GM18951 (cell line): ENCODE results near the gene DNMT1.
A peak's percentile ranks its signal among the peaks of the same experiment; 100 is the strongest.

Experiments
- POLR2A ChIP-seq: IDR thresholded peaks from 4 replicates; pipeline ENCODE4 v1.6.1; 2011; ENCODE audit warnings: mild to moderate bottlenecking; ENCODE audit not compliant: insufficient read length, insufficient read depth; ENCODE audit errors: extremely low read depth
- in situ Hi-C: fragments of 300-500 bp; cut with MboI; formaldehyde crosslinking; loops from one replicate; pipeline ENCODE4 v1.12.0; 2022; ENCODE audit warnings: low sequenced_read_pairs, mixed read lengths, inconsistent platforms; ENCODE audit not compliant: unreplicated experiment

Gene DNMT1

GRCh38 chr19:10116085-10116865, 78.5 kb downstream of the DNMT1 start:
- in situ Hi-C loops: no loop called here
- peak; percentile 26 for TF ChIP-seq POLR2A

DNA sequence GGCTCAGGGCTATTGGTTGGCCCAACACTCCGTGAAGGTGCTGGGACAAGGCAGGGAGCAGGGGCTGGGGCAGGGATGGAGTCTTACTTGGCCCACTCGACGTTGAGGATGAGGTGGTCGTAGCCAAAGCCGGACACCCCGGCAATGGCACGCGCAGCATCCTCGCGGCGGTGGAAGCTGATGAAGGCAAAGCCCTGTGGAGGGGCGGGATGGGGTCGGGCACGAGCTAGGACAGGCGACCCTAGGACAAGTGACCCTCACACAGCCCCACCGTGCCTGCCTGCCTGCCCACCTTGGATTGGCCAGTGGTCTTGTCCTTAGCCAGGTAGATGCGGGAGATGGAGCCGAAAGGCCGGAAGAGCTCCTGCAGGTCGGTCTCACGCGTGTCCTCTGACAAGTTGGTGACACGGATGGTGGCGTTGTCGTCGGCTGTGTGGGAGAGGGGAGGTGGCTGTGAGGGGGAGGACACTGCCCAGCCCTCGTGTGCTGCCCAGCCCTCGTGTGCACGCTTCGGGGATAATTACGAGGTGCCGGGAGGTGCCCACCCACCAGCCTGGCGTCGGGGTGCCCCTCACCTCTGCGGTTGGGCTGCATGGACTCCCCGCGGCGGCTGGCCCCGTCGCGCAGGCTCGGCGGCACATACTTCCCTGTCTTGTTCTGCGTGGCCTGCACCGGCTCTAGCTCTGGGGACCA, 79.2 kb downstream of the DNMT1 start:
- TF ChIP-seq POLR2A: peak; percentile 46
- in situ Hi-C loops: no loop called here

GRCh38 chr19:10114651-10115391, 79.9 kb downstream of the DNMT1 start:
- in situ Hi-C loops: no loop called here
- TF ChIP-seq POLR2A: no peak

DNA sequence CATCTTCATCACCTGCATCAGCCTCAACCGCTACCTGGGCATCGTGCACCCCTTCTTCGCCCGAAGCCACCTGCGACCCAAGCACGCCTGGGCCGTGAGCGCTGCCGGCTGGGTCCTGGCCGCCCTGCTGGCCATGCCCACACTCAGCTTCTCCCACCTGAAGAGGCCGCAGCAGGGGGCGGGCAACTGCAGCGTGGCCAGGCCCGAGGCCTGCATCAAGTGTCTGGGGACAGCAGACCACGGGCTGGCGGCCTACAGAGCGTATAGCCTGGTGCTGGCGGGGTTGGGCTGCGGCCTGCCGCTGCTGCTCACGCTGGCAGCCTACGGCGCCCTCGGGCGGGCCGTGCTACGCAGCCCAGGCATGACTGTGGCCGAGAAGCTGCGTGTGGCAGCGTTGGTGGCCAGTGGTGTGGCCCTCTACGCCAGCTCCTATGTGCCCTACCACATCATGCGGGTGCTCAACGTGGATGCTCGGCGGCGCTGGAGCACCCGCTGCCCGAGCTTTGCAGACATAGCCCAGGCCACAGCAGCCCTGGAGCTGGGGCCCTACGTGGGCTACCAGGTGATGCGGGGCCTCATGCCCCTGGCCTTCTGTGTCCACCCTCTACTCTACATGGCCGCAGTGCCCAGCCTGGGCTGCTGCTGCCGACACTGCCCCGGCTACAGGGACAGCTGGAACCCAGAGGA, 80.6 kb downstream of the DNMT1 start:
- peak; percentile 46 for TF ChIP-seq POLR2A
- in situ Hi-C loops: no loop called here

- in situ Hi-C loops: no loop called here
- TF ChIP-seq POLR2A: no peak
Observed at GRCh38 chr19:10113592-10113963, 81.2 kb downstream of the DNMT1 start.

GRCh38 chr19:10112895-10113591, 81.7 kb downstream of the DNMT1 start:
- peak; percentile 45 for TF ChIP-seq POLR2A
- in situ Hi-C loops: no loop called here

DNA sequence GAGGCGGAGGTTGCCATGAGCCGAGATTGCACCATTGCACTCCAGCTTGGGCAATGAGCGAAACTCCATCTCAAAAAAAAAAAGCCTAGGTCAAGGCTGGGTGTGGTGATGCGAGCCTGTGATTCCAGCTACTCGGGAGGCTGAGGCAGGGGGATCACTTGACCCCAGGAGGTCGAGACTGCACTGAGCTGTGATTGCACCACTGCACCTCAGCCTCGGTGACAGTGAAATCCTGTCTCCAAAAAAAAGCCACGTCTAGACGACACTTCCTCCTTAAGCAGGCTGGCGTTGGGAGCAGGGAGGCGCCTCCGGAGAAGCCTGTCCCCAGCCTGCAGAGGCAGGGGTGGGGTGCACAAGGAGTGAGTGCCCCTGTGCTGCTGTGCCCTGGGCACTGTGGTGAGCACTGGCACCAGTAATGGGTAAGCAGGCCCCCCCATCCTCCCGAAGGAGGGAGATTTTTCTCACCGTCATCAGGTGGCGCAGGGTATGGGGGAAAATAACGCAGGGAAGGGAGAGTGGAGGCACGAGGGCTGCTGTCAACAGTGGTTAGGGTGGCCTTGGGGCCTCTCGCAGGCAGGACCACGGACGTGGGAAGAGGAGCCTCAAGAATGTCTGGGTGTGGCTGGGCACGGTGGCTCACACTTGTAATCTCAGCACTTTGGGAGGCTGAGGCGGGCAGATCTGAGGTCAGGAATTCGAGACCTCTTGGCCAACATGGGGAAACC, 82.6 kb downstream of the DNMT1 start:
- no peak for TF ChIP-seq POLR2A
- in situ Hi-C loops: no loop called here

DNA sequence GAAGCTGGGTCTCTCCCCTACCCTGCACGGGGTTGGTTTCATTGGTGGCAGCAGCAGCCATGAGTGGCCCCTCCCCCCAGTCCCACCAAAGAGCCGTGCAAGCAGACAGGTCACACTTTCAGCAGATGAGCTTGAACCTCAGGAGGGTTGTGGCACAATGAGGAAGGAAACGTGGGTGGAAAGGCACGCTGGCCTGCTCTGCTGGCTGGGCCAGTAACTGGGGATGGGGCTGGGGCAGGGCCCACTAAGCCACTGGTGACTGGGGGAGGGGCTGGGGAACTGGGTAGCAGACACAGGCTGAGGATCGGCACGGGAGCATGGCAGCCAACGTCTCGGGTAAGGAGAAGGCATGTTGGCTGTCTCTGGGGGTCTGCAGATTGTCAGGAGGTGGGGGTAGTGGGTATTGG, 83.3 kb downstream of the DNMT1 start, which contains the start of gene P2RY11:
P2RY11 (plus strand) TSS at position 289 of the 407 bp plus-strand sequence; CDS start at position 318, 29 bp downstream.
- TF ChIP-seq POLR2A: peak; percentile 38
- in situ Hi-C loops: no loop called here

GRCh38 chr19:10110972-10111317, 83.8 kb downstream of the DNMT1 start:
- no peak for TF ChIP-seq POLR2A
- in situ Hi-C loops: no loop called here

- TF ChIP-seq POLR2A: no peak
- in situ Hi-C loops: no loop called here
Observed at GRCh38 chr19:10110076-10110971, 84.4 kb downstream of the DNMT1 start.

DNA sequence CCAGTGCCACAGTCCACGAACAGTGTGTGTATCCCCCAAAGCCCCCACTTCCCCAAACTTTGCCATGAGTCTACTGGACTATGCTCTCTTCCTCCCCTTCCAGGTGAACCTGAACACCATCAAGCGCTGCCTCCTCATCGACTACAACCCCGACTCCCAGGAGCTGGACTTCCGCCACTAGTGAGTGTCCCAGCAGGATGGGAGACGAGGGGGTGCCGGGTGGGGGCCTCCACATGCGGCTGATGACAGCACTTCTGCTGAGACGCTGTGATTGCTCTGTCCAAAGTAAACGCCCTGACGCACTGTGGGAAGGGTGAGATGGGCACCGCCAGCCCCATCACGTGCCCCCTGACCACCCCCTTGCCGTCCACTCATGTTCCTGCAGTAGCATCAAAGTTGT, 85.2 kb downstream of the DNMT1 start:
- TF ChIP-seq POLR2A: no peak
- in situ Hi-C loops: no loop called here
